ENCODE measurements around the gene RAB4A.

- no peak for TF ChIP-seq CTCF (IDR thresholded peaks at IDR 0.05; ENCODE audit: poor library complexity, severe bottlenecking)
- no peak for TF ChIP-seq EZH2 (IDR thresholded peaks at IDR 0.05; ENCODE audit: borderline replicate concordance, insufficient read depth, low read length, poor library complexity, severe bottlenecking)
- no peak for TF ChIP-seq TAF1 (IDR thresholded peaks at IDR 0.05; ENCODE audit: low read depth)
- no peak for TF ChIP-seq SMC3 (conservative IDR thresholded peaks at IDR 0.05; ENCODE audit: poor library complexity)
- TF ChIP-seq EP300 (conservative IDR thresholded peaks at IDR 0.05; ENCODE audit: poor library complexity, severe bottlenecking), result no peak
- TF ChIP-seq RAD21 (conservative IDR thresholded peaks at IDR 0.05), result no peak
These were observed 25.6 kb downstream of the RAB4A start for GRCh38 chr1:229296541-229296941.

Measured in neural cell (in vitro differentiated cells).